HG02610 (cell line): ENCODE data around the gene TTL.

Source experiments
- ATAC-seq: cut with Tn5 transposase; IDR thresholded peaks from one replicate; pipeline ENCODE4 v1.9.1; 2021; ENCODE audit warnings: mild to moderate bottlenecking, moderate library complexity; ENCODE audit not compliant: unreplicated experiment

The TTL gene

DNA sequence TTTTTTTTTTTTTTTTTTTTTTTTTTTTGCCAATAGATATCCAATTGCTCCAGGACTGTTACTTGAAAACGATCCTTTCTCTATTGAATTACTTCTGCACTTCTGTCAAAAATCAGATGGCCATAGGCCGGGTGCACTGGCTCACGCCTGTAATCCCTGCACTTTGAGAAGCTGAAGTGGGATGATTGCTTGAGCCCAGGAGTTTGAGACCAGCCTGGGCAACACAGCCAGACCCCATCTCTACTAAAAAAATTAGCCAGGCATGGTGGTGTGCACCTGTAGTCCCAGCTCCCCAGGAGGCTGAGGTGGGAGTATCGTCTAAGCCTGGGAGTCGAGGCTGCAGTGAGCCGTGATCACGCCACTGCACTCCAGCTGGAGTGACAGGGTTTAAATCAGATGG lies 98.1 kb downstream of the TTL start:
- ATAC-seq = no peak

DNA sequence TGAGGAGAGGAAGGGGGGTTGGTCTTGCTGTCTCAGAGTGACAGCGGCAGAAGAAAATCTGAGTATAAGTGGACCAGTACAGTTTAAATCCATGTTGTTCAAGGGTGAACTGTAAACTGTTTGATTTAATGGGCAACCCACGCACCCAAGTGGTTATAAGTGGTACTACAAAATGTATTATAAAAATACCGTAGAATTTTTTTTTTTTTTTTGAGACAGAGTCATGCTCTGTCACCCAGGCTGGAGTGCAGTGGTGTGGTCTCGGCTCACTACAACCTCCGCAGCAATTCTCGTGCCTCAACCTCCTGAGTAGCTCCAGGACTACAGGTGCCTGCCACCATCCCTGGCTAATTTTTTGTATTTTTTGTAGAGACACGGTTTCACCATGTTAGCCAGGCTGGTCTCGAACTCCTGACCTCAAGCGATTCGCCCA lies 100.4 kb downstream of the TTL start:
- no peak for ATAC-seq

DNA sequence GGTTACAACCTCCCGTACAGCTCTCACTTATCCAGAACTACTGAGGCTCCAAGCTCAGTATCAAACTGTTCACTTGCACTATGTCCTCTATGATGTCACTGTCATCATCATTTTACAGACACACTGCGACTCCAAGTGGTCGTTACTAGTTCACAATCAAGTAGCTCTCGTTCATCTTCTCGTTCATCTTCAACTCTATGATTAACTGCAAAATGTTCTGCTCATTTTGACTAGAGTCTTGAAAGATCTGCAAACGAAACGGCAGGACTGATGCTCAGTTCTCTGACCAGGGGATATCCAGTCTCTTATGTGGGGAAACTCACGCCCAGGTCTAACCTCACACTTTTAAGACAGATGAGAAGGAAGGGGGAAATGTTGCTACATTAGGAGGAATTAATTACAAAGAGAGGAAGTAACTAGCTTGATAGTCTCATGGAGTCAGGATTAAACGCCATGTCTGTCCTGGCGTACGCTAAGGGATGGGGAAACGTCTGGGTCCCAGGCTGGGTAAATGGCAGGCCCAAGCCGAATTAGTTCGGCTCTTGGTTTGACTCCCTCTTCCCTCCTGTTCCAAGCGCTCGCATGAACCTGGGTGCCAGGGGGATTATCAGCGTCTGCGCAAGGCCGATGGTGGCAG lies 101.7 kb downstream of the TTL start:
- ATAC-seq = no peak

DNA sequence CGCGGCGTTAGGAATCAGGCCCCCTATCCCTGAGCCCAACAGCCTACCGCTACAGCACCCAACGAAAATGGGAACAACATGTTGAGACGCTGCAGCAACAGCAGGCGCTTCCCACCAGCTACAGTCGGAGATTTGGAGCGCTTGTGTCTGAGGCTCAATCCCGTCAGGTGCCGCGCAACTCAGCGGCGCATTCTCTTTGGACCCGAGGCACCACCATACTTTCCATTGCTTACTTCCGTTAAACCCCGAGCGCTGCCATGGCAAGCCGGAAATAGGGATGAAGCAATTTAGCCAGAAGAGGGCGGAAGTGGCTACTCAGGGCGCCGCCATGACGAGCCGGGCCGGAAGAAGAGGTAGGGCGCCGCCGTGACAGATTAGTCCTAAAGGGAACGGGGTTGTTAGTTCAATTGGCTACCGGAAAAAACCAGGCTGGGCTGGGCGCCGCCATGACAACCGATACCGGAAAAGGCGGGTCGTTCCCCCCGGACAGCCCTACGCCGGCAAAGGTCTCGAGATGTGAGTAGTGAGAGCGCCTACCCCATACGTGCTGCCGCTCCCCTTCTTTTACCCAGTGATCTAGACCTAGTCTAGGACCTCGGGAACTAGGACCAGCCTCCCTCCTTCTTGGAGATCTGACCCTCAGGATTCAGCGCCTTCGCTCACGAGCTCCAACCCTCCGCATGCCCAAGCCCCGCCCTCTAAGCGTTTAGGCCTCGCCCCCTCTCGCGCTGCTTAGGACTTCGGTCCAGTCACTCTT lies 102.4 kb downstream of the TTL start, which contains the start of gene CHCHD5:
TSS of gene CHCHD5 (plus strand) at position 476 of the 757 bp plus-strand sequence. CDS start at position 515, 39 bp downstream.
- peak; percentile 87 for ATAC-seq

DNA sequence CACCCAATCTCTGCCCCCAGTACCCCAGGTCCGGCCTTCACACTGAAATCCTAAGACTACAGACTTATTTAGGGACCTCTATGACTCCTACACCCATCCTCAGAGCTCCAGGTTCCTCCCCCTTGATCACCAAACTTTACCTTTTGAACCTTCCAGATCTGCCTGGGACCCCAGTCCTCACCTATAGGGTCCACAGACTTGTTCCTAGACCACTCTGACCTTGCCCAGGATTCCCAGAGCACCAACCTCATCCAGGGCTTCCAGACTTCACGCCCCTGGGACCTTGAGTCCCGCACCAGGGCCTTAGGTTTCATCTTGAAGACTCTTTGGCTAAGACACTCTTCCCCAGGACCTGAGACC lies 102.9 kb downstream of the TTL start:
- no peak for ATAC-seq

DNA sequence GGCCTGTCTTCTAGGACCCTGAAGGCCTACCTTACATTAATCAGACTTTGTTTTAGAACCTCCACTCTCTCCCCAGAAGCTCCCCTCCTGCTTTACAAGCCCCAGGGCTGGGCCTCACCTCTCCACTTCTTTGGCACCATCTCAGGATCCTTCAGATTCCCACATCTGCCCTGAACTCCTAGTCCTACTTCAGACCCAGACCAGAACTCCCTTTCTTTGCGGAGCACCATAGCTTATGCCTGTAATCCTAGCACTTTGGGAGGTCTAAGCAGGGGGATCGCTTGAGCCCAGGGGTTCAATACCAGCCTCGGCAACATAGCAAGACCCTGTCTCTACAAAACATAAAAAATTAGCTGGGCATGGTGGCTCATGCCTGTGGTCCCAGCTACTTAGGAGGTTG lies 103.4 kb downstream of the TTL start:
- ATAC-seq = no peak

DNA sequence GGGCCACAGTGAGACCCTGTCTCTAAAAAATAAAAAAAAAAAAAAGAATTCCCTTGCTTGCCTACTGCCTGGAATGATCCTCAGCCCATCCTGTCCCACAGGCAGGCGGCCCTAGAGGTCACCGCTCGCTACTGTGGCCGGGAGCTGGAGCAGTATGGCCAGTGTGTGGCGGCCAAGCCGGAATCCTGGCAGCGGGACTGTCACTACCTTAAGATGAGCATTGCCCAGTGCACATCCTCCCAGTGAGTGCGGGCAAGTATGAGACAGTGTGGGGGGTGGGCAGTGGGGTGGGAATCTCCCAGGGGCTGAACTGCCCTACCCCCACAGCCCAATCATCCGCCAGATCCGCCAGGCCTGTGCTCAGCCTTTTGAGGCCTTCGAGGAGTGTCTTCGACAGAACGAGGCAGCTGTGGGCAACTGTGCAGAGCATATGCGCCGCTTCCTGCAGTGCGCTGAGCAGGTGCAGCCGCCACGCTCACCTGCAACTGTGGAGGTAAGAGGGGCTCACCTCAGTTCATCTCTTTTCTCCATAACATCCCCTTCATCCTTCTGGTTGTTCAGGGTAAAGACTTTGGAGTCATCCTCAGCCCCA lies 104.0 kb downstream of the TTL start:
- no peak for ATAC-seq

DNA sequence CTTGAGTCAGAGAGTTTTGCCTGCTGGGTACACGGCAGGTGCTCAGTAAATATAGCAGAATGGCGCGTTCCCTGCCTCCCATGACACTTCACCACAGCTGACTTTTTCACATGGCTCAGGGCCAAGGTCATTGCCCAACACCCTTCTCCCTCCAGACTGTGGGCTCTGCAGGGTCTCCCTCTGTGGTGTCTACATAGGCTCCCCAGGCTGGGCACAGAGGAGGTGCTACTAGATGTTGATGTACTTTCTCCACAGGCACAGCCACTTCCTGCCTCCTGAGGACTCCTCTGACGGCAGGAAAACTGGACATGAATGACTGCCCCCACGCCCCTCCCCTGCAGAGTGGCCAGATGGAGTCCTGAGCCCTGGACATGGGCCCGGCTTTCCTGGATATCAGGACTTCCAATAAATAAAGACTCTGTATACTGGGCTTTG lies 106.7 kb downstream of the TTL start:
- ATAC-seq = no peak
